Gastrocnemius medialis (tissue), 4 donors: ENCODE data around the gene NECAP2.

Experiments
- POLR2A ChIP-seq, 2 donors: fragments of 450-650 bp; IDR thresholded peaks; one replicate each; pipeline ENCODE4 v1.6.1; 2017; ENCODE audit warnings: antibody characterized with exemption in 2 of 2, mild to moderate bottlenecking in 2 of 2, moderate library complexity in 2 of 2
- TF ChIP-seq, protein P1 (sequence below), 5 experiments: fragments of 450-650 bp in 3 of 5; fragments of 200-600 bp in 2 of 5; sonication (generic) in 2 of 5; IDR thresholded peaks in 4 of 5; conservative IDR thresholded peaks in 1 of 5; 1 replicate in 4 of 5; 2 replicates in 1 of 5; pipeline ENCODE4 v1.5.1; 2016 to 2019; ENCODE audit warnings: antibody characterized with exemption in 5 of 5, mild to moderate bottlenecking in 3 of 5, moderate library complexity in 3 of 5

DNA sequence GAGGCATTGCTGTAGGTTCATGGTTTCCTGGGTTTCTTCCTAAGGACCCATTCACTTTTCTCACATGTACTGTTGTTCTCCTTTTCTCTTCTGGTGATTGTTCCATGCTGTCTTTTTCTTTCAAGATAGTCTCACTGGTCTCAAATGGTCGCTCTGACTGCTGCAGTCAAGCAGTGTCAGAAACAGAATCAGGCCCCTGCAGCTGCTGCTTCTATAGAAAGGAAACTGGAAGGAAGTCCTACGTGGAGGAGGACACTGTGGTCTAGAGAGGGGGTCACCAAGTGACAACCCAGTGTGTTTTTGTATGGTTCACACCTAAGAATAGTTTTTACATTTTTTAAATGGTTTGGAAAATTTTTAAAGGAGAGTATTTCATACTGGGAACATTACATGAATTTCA, 2.4 kb downstream of the NECAP2 start:
- TF ChIP-seq, protein P1, sequence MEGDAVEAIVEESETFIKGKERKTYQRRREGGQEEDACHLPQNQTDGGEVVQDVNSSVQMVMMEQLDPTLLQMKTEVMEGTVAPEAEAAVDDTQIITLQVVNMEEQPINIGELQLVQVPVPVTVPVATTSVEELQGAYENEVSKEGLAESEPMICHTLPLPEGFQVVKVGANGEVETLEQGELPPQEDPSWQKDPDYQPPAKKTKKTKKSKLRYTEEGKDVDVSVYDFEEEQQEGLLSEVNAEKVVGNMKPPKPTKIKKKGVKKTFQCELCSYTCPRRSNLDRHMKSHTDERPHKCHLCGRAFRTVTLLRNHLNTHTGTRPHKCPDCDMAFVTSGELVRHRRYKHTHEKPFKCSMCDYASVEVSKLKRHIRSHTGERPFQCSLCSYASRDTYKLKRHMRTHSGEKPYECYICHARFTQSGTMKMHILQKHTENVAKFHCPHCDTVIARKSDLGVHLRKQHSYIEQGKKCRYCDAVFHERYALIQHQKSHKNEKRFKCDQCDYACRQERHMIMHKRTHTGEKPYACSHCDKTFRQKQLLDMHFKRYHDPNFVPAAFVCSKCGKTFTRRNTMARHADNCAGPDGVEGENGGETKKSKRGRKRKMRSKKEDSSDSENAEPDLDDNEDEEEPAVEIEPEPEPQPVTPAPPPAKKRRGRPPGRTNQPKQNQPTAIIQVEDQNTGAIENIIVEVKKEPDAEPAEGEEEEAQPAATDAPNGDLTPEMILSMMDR (IDR thresholded peaks at IDR 0.05 in 4 of 5, conservative IDR thresholded peaks at IDR 0.05 in 1 of 5): no peak
- TF ChIP-seq POLR2A (IDR thresholded peaks at IDR 0.05): no peak
